GM23248 (cell line): ENCODE data around the gene ZNF292. TPM values are rescaled to one million over a fixed set of nuclear protein-coding genes. Genes with fewer than 3 reads are reported as not detected.
"Not testable (repeated sequence)": the region's sequence is repeated elsewhere in the genome, so short reads cannot be mapped to it uniquely, and the experiment has no call there.

Experiments used
- DNase-seq: peaks from one replicate; pipeline ENCODE4 v3.0.0-alpha.2; 2015
- H2AFZ ChIP-seq: fragments of 200-600 bp; sonication (generic); 2 replicates; pipeline ENCODE4 v1.6.1; 2016; ENCODE audit warnings: antibody characterized with exemption
- H3F3A ChIP-seq: fragments of 200-600 bp; sonication (generic); 2 replicates; pipeline ENCODE4 v1.6.1; 2016; ENCODE audit warnings: mild to moderate bottlenecking, antibody characterized with exemption, mixed run types; ENCODE audit not compliant: insufficient read depth
- H3K27ac ChIP-seq: fragments of 200-600 bp; sonication (generic); 2 replicates; pipeline ENCODE4 v1.5.1; 2016; ENCODE audit warnings: mild to moderate bottlenecking
- H3K27me3 ChIP-seq: fragments of 200-600 bp; sonication (generic); replicated peaks from 2 replicates; pipeline ENCODE4 v1.6.1; 2016; ENCODE audit warnings: mild to moderate bottlenecking; ENCODE audit not compliant: insufficient read depth
- H3K36me3 ChIP-seq: fragments of 200-600 bp; sonication (generic); 2 replicates; pipeline ENCODE4 v1.6.1; 2016; ENCODE audit warnings: low read depth, mild to moderate bottlenecking
- H3K4me1 ChIP-seq: fragments of 200-600 bp; sonication (generic); 2 replicates; pipeline ENCODE4 v1.6.1; 2016; ENCODE audit warnings: mild to moderate bottlenecking; ENCODE audit not compliant: insufficient read depth
- H3K4me2 ChIP-seq: fragments of 200-600 bp; sonication (generic); one replicate; pipeline ENCODE4 v1.6.1; 2016; ENCODE audit warnings: mild to moderate bottlenecking; ENCODE audit not compliant: unreplicated experiment
- H3K4me3 ChIP-seq: fragments of 200-600 bp; sonication (generic); 2 replicates; pipeline ENCODE4 v1.5.1; 2016; ENCODE audit warnings: mild to moderate bottlenecking
- H3K79me2 ChIP-seq: fragments of 200-600 bp; sonication (generic); 2 replicates; pipeline ENCODE4 v1.6.1; 2016; ENCODE audit warnings: mild to moderate bottlenecking; ENCODE audit not compliant: insufficient read depth
- H3K9ac ChIP-seq: fragments of 200-600 bp; sonication (generic); 2 replicates; pipeline ENCODE4 v1.6.1; 2016; ENCODE audit warnings: mild to moderate bottlenecking
- H3K9me2 ChIP-seq: fragments of 200-600 bp; sonication (generic); 2 replicates; pipeline ENCODE4 v1.6.1; 2016; ENCODE audit warnings: mixed run types, mild to moderate bottlenecking, moderate library complexity; ENCODE audit not compliant: insufficient read depth
- H3K9me3 ChIP-seq: fragments of 200-600 bp; sonication (generic); one replicate; pipeline ENCODE4 v1.6.1; 2017; ENCODE audit warnings: low read depth
- H4K20me1 ChIP-seq: fragments of 200-600 bp; sonication (generic); 2 replicates; pipeline ENCODE4 v1.6.0; 2016; ENCODE audit not compliant: insufficient read depth
- EZH2 ChIP-seq: fragments of 200-600 bp; sonication (generic); IDR thresholded peaks from 2 replicates; pipeline ENCODE4 v1.6.1; 2018; ENCODE audit warnings: antibody characterized with exemption, mild to moderate bottlenecking; ENCODE audit not compliant: insufficient read depth, poor library complexity, severe bottlenecking
- EZH2phosphoT487 ChIP-seq: fragments of 200-600 bp; sonication (generic); IDR thresholded peaks from 2 replicates; pipeline ENCODE4 v1.6.1; 2018; ENCODE audit warnings: antibody characterized with exemption, moderate library complexity, mild to moderate bottlenecking, low read depth; ENCODE audit not compliant: insufficient read depth
- WGBS, 2 experiments: methylation state at CpG; one replicate each; pipeline ENCODE4 v1.1.6; 2015 to 2017; ENCODE audit warnings: low lambda C conversion rate in 2 of 2, low coverage in 1 of 2; ENCODE audit errors: missing lambda C conversion rate in 2 of 2; 5-methylcytosine and 5-hydroxymethylcytosine counted together
- in situ Hi-C: fragments of 300-500 bp; cut with MboI; formaldehyde crosslinking; loops from 2 replicates; pipeline ENCODE4 v1.15.0; 2020
- polyA plus RNA-seq: library from polyadenylated mRNA; unstranded; fragments of >200 nt; fragmentation: Nextera tagmentation; extraction: Ambion mirVana; gene quantifications from 2 replicates; pipeline ENCODE4 v1.2.1, GENCODE V29; 2016
- total RNA-seq: library from RNA; depleted of rRNA; stranded (reverse); fragments of >200 nt; shearing (Covaris generic); gene quantifications from 2 replicates; pipeline ENCODE4 v1.2.3, GENCODE V29; 2014; rRNA removed

ZNF292 gene
- total and polyA plus RNA-seq, 2 experiments from 2014 or later = 14.1 to 21.7 TPM

DNA sequence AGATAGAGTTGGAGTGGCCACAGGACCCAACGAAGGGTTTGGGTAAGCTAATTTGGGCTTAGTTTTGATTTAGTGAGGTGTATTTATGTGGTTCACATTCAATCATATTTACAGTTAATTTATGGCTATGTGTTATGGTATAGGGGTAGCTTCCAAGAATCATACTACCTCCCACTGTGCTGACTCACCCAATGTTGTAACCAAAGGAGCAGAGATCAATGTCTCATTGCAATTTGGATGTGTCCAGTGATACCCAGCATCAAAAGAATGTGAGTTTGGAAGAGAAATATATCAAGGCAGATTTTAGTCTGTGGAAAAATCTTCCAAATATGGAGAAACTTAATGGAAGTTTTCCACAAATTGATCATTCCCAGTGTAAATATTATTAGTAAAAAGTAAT, 141.8 kb downstream of the ZNF292 start:
- Histone ChIP-seq H3K4me1 (no peaks in the 10 kb centered on the region), H3K79me2 (no peaks in the 10 kb centered on the region), H3K9me3 (no peaks in the 10 kb centered on the region), H3K4me3 (no peak overlapping the region), H3K9ac (no peak overlapping the region), H3K9me2 (no peaks in the 10 kb centered on the region), H3K4me2 (no peak overlapping the region), H2AFZ (no peak overlapping the region), H3K27me3 (peaks cover 14% of the 10 kb centered on the region), H3F3A (no peaks in the 10 kb centered on the region), H3K36me3 (no peaks in the 10 kb centered on the region), H4K20me1 (no peaks in the 10 kb centered on the region), H3K27ac (no peak overlapping the region)
- TF ChIP-seq EZH2phosphoT487 (no peak), EZH2 (no peak)
- DNase-seq = peak; percentile 17
- in situ Hi-C loops = no loop called here
- WGBS, 2 experiments = 50 to 55% methylated on average over 1 of the region's 1 CpG

DNA sequence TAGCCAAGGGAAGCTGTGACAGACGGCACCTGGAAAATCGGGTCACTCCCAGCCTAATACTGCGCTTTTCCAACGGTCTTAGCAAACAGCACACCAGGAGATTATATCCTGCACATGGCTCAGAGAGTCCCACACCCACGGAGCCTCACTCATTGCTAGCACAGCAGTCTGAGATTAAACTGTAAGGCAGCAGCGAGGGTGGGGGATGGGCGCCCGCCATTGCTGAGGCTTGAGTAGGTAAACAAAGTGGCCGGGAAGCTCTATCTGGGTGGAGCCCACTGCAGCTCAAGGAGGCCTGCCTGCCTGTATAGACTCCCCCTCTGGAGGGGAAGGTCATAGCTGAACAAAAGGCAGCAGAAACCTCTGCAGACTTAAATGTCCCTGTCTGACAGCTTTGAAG, 145.9 kb downstream of the ZNF292 start:
- H4K20me1 ChIP-seq, H3K9me3 ChIP-seq, H3K4me1 ChIP-seq, H3K79me2 ChIP-seq, H3K27ac ChIP-seq, H3K36me3 ChIP-seq, H2AFZ ChIP-seq, H3K4me2 ChIP-seq, H3K4me3 ChIP-seq, H3F3A ChIP-seq, DNase-seq, H3K9me2 ChIP-seq, H3K9ac ChIP-seq, in situ Hi-C loops: not testable (repeated sequence)
- 55 to 57% methylated on average over 9 of the region's 9 CpGs for WGBS, 2 experiments
- peaks cover 14% of the 10 kb centered on the region for H3K27me3 ChIP-seq

DNA sequence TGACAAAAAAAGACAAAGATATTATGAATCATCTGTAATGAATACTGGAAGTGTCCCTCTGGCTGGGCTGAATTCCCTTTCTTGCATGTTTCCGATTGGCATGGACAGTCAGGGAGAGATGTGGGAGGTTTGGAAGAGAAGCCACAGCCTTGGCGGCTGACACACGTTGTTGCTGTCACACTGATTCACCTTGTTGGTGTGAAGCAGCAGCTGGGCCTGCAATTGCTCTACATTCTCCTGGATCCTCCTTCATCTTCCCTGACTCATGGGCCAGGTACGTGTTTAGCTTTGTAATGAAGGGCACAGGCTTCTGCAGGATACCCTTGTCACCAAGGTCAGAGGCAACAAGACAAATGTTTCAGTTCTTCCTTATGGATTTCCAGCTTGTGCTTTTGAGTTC, 153.6 kb downstream of the ZNF292 start:
- Histone ChIP-seq H3K36me3 (no peaks in the 10 kb centered on the region), H2AFZ (no peak overlapping the region), H3F3A (0 out of 2 replicates have a peak, but pooled peaks cover 3% of the 10 kb centered on the region), H3K27ac (no peak overlapping the region), H3K4me3 (no peak overlapping the region), H3K79me2 (no peaks in the 10 kb centered on the region), H3K27me3 (peaks cover 18% of the 10 kb centered on the region; the same call in 1 of the 2 replicates), H3K9me3 (no peaks in the 10 kb centered on the region), H4K20me1 (no peaks in the 10 kb centered on the region), H3K4me2 (no peak overlapping the region), H3K4me1 (no peaks in the 10 kb centered on the region), H3K9me2 (no peaks in the 10 kb centered on the region), H3K9ac (no peak overlapping the region)
- WGBS, 2 experiments = 24 to 44% methylated on average over 4 of the region's 4 CpGs
- in situ Hi-C loops = no loop called here
- peak; percentile 41 for DNase-seq
- TF ChIP-seq EZH2 (no peak), EZH2phosphoT487 (no peak)

DNA sequence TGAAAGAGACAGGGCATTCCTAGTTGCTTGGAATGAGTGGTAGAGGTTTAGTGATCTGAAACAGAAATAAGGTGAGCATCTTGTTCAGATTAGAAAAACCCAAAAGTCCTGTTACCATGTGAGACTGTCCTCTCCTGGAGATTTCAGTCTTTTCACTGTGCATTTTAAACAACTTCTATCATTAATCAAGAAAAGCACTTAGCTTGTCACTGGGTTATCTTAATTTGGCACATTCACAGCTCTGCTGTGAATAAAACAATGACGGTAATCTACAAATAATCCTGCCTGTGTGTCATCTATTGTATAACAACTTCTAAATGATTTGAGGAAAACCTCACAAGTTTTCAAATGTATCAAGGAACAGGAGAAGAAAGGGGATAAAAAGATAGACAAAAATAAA, 157.5 kb downstream of the ZNF292 start:
- H3K27me3 ChIP-seq = peaks cover 18% of the 10 kb centered on the region
- H4K20me1 ChIP-seq = no peaks in the 10 kb centered on the region
- 48 to 51% methylated on average over 1 of the region's 1 CpG for WGBS, 2 experiments
- H3K36me3 ChIP-seq = no peaks in the 10 kb centered on the region
- H3K27ac ChIP-seq = no peak overlapping the region
- H3K9me3 ChIP-seq = no peaks in the 10 kb centered on the region
- H3K9me2 ChIP-seq = no peaks in the 10 kb centered on the region
- H2AFZ ChIP-seq = no peak overlapping the region
- no peaks in the 10 kb centered on the region for H3K4me1 ChIP-seq
- H3K4me3 ChIP-seq = no peak overlapping the region
- no peak for DNase-seq
- no peaks in the 10 kb centered on the region for H3K79me2 ChIP-seq
- H3K4me2 ChIP-seq = no peak overlapping the region
- H3K9ac ChIP-seq = no peak overlapping the region
- TF ChIP-seq EZH2 (no peak), EZH2phosphoT487 (no peak)
- in situ Hi-C loops = no loop called here
- 0 out of 2 replicates have a peak, but pooled peaks cover 3% of the 10 kb centered on the region for H3F3A ChIP-seq

Other genes with a start within 250 kb of the ZNF292 start
- gene HTR1E, start 218.0 kb upstream of the ZNF292 start, total RNA-seq = not detected in 2 replicates
- not detected in 2 replicates for gene HTR1E, start 218.0 kb upstream of the ZNF292 start, polyA plus RNA-seq
- gene CGA, start 60.5 kb upstream of the ZNF292 start, total RNA-seq = 6.1 and 6.3 TPM in 2 replicates
- gene CGA, start 60.5 kb upstream of the ZNF292 start, polyA plus RNA-seq = 6.6 and 8.9 TPM in 2 replicates
- 2.0 and 2.4 TPM in 2 replicates for gene SMIM8, start 167.0 kb downstream of the ZNF292 start, total RNA-seq
- 7.2 and 8.7 TPM in 2 replicates for gene SMIM8, start 167.0 kb downstream of the ZNF292 start, polyA plus RNA-seq
- not detected in 2 replicates for gene GJB7, start 173.7 kb downstream of the ZNF292 start, total RNA-seq
- 0.08 and 0.23 TPM in 2 replicates for gene GJB7, start 173.7 kb downstream of the ZNF292 start, polyA plus RNA-seq
- gene C6orf163, start 189.2 kb downstream of the ZNF292 start, total RNA-seq = 0.51 and 1.5 TPM in 2 replicates
- gene C6orf163, start 189.2 kb downstream of the ZNF292 start, polyA plus RNA-seq = 0.19 and 0.33 TPM in 2 replicates